GM18526 (cell line): Measurements from ENCODE around the gene C20orf141.

Experiments
- POLR2A ChIP-seq: IDR thresholded peaks from 3 replicates; pipeline ENCODE4 v1.6.1; 2011; ENCODE audit not compliant: insufficient read length; ENCODE audit errors: extremely low read depth

C20orf141 gene

DNA sequence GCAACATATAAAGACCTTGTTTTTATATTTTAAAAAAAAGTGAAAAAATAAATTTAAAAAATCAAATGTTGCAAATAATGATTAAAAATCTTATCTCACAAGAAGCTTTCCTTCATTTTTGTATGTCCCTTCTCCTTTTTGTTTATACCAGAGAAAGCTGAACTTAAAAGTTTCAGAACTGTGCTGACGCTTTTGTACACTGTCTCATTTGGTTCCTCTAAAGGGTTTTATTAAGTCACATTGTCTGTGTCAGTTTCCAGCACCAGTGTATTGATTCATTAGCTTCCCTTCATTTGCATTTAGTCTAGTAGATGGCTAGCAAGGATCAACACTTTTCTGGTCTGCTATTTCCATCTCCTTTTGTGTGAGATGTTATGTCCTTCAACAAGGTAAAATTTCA, 19.0 kb downstream of the C20orf141 start:
- TF ChIP-seq POLR2A, result no peak

DNA sequence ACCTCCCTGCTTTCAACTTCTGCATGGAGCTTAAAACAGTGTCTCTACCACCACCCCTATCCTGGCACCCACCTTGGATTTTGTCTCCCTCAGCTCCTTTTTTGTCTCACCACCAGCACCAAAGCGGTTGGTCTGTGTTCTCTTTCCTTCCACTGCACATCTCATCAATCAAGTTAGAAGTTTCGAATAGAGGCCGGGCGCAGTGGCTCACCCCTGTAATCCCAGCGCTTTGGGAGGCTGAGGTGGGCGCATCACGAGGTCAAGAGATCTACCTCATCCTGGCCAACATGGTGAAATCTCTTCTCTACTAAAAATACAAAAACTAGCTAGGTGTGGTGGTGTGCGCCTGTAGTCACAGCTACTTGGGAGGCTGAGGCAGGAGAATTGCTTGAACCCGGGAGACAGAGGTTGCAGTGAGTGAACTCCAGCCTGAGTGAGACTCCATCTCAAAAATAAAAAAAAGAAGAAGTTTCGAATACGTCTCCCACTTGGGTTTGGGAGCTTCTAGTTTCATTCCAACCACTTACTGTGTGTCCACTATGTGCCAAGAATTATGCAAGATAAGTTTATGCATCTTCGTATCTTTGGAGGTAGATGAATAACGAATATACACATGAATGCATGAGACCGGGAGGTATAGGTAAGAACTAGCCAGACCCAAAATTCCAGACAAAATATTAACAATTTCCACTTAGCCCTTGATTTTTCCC, 19.8 kb downstream of the C20orf141 start:
- no peak for TF ChIP-seq POLR2A

DNA sequence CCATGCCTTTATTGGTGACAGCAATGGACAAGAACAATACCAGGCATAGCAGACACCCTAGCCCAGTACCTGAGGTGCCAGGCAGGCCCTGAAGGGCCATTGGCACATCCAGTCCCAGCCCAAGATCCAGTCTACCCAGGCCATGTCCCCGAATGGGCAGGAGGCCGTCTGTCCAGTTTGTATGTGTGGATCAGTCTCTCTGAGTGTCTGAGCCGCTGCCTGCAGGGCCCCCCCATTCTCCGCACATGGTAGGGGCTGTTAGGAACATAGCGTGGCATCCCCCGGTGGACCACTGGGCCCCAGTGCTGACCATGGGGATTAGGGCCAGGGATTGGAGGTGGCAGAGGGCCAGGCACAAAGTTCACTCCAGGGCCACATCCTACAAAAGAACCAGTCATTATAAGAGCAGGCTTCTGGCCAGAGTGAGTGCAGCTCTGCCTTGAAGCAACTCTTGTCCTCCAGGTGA, 20.6 kb downstream of the C20orf141 start:
- no peak for TF ChIP-seq POLR2A

DNA sequence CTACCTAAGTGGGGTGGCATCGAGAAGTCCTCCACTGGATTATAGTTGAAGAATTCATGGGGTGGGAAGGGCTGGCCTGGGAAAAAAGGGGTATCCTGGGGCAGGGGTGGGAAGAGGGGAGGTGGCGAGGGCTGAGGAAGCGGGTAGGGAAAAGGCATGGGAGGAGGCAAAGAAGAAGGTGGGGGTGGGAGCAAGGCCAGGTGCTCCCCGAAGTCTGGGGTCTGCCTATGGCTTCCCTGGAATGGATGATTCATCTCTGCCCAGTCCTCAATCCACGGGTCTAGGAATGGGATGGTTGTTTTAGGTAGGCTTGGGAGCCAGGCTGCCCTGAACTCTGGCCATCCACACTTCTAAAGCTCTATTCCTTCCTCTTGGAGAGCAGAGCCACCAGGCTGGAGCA, 21.2 kb downstream of the C20orf141 start:
- TF ChIP-seq POLR2A, result no peak

DNA sequence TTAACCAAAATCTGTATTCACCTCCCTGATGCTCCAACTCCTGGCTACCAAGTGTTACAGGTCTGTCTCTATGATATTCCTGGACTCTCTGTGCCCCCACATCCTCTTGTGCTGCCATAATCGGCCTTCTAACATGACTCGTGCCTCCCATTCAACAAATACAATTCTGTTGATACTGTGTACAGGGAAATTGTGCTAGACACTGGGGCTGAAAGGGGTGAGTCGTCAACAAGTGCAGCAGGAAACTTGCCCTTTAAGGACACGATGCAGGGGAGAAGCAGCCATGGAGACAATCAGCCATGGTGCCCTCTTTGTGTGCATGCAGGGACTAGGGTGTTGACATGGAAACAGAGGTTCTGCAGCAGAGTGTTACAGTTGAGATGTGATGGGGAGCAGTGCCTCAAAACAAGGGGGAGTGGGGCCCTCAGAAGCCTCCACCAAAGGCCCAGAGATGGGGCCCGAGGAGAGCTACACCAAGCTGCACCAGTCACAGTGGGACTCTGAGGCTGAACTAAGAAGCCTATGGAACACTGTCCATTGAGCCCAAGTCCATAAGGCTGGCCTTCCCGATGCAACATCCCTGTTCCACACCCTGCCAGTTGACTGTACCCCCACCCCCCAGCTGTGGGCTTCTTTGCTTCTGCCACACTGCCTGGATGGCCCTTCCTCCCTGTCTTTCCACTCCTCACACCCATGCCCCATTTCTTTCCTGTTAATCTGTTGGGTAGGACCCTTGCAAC, 22.6 kb downstream of the C20orf141 start:
- no peak for TF ChIP-seq POLR2A

DNA sequence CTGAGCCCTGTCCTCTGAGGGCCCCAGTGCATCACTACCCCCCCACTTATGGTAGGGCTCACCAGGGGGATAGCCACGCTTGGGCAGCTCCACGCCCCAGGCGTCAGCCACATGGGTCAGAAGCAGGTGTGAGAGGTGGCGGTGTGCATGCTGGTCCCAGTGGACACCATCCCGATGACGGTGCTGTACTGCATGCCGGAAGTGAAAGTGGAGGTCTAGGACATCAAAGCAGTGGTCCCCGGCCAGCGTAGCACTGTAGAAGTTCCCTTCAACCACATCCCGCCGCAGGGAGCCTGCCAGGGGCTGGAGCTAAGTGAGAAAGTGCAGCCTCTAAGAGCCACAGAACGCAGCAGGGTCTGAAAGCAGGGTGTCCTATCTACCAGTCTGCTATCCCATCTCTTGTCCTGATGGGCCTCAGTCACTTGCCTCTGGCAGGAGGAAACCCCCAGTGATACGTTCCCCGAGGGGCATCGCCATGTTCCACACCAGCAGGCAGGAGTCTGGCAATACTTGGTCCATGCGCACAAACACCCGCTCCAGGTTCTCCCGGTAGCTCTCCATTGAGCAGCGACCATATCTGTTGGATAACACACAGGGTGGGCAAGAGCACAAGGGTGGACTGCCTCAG, 23.5 kb downstream of the C20orf141 start:
- TF ChIP-seq POLR2A, result no peak

DNA sequence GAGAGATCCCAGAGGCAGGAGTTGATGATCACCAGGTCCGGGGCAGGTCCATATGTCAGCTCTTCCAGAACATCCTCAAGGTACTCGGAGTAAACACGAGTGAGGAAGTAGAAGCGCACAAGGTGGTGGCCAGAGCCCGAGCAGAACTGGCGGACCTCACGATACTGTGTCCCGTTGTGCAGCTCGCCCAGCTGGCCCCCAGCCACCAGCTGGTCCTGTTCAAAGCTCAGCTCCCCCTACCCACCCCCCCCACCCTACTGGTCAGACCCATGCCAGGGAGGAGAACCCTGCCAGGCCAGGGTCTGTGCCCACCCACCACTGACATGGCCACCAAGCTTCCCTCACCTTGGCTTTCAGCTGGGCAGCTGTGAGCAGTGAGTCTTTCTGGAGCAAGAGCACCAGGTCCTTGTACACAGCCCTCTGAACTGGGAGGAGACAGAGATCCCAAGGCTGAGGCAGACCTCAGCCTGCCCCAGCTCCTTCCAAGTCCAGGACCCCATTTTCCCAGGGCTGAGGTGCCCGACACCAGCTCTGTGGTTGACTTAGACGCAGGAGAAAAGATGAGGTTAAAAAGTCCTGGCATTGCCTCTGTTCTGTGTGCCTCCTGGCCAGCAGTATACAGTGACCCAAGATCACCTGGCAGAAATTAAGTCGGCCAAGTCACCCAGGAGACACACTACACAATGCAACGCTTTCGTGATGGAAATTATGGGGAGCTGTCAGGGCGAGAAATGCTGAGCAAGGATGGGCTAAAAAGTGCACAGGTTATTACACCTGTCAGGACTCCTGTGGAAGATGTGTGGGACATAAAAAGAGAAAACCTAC, 24.3 kb downstream of the C20orf141 start:
- no peak for TF ChIP-seq POLR2A

DNA sequence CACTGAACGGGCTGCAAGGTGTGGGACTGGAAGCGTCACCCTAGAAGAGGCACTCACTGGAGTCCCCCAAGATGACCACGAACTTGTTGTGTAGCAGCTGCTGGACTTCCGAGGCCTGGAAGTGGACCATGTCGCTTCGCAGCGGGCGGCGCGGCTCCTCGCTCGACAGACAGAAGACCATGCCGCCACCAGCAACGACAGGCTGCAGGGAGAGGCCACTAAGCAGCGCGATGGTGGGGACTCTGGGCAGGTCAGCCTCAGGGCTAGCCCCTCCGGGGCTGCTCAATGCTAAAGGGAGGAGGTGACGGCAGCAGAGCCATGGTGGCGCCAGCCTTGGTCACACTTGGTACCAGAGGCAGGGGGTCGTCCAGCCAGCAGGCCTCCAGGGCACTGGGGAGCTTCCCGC, 24.9 kb downstream of the C20orf141 start:
- TF ChIP-seq POLR2A, result no peak

DNA sequence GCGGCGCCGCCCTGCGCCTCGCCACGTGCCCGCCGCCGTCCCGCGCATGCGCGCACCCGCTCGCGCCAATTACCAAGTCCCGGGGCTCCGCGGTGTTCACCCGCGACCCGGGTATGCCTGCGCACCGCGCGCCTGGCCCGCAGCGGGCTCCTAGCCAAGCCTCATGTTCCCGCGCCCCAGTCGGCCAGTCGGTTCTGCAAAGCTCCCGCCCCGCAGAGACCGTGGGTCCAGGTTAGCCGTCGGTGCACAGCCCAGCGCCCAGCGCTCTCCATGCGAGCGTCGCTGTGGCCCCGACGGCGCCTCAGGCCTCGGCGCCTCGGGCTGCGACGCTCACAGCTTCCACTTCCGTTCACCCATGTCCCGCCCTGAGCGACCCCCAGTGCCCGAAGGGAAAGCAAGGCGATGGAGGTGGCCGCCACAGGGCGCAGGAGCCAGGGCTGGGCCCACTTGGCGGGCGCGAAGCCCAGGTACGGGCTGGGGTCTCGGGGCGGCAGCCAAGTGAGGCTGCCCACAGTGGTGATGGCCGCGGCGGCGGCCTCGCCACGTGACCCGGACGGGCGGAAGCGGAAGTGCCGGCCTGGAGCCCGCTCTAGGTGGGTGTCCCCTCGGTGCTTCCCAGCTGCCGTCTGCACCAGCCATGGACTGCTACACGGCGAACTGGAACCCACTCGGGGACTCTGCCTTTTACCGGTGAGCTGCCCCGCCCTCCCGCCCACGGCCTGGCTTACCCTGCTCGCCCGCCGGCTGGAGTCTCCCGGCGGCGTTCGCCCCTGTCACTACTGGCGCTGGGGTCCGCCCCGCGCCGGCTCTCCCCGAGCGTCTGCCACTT, 25.6 kb downstream of the C20orf141 start, which contains the start of the genes PCED1A and VPS16:
Gene PCED1A (minus strand): TSS at position 518 of the 829 bp plus-strand sequence. CDS start 743 bp downstream, outside the sequence.
Gene VPS16 (plus strand): TSS at position 608 of the 829 bp plus-strand sequence. CDS start 30 bp downstream, at position 638.
- peak; percentile 74 for TF ChIP-seq POLR2A

DNA sequence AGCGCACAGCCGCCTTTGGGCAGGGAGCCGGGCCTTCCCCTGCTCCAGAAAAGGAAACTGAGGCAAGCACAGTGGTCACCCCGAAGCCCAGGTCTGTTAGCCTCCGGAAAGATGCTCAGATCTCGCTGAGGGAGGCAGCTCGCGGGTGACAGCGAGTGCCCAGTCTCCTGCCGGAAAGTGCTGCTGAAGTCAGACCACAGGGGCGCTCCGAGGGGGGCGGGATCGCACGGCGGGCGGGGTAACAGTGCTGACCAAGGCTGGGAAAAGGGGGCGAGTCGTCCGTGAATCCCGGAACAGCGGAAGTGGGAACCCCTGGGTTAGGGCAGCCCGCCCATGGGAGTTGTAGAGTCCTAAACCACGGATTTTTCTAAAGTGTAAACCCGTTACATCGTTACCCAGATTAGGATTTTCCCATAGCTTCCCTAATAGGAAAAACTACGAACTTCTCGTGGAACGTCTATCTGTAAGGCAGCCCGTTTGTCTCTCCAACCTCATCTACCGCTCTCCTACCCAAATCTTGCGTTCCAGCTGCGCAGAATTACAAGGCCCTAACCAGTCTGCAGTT, 26.3 kb downstream of the C20orf141 start:
- no peak for TF ChIP-seq POLR2A

DNA sequence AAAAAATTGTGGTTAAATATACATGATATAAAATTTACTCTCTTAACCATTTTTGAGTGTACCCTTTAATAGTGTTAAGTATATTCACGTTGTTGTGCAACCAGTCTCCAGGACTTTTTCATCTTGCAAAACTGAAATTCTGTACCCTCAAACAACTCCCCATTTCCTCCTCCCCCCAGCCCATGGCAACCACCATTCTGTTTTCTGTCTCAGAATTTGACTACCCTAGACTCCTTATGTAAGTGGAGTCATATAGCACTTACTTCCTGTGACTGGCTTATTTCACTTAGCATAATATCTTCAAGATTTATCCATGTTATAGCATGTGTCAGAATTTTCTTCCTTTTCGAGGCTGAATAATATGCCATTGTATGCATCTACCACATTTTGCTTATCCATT, 30.8 kb downstream of the C20orf141 start:
- no peak for TF ChIP-seq POLR2A

DNA sequence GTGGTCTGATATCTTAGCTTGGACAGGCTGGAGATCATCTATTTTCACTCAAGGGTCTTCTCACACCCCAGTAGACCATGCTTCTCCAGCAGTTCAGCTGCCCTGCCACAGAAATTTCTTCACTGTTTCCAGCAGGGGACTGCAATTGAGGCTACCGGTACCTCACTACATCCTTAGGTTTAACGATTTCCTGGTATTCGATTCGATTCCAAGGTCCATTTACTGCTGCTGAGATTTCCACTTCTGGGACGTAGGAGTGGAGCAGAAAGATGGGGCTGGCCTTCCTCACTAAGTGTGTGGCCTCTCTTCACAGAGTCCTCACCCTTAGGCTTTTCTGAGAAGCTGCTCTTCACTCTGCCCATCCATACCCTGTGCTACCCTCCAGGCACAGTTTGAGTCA, 31.9 kb downstream of the C20orf141 start:
- TF ChIP-seq POLR2A, result no peak

DNA sequence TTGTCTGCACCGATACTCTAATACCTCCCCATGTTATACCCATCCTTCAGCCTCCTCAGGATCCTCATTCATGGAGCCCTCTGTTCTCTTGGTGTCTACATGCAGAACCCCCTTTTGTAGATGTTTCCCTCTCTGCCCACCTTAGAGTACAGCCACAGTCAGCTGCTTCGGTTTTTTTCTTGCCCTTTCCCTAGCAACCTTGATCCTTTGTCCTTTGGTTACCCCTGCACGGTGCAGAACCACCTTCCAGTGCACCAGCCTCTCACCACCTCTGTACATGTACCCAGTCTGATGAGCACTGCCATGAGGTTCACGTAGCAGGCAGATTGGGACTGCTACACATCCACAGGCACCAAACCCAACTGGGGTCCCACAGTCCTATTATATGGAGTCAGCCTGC, 33.0 kb downstream of the C20orf141 start:
- TF ChIP-seq POLR2A, result no peak

DNA sequence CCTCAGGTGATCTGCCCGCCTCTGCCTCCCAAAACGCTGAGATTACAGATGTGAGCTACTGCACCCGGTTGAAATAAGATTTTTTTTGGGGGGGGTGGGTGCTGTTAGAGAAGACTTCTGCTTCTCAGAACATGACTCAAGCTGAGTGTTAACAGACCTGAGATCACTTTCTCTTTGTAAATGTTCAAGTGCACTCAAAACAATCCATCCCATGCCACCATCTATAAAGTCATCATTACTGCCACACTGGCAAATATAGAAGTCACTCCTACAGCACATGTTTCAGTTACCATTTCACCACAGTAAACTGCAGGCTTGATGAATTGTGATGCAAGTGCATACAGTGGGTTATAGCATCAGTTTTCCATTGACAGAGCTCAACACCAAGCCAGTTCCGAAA, 34.7 kb downstream of the C20orf141 start:
- TF ChIP-seq POLR2A, result no peak
